Panc1 (cell line): Measurements from ENCODE around the gene CHSY3.

Experiments
- CTCF ChIP-seq: fragments of 450-650 bp; IDR thresholded peaks from 2 replicates; pipeline ENCODE4 v1.5.1; 2017; ENCODE audit warnings: mild to moderate bottlenecking
- POLR2AphosphoS5 ChIP-seq: IDR thresholded peaks from 2 replicates; pipeline ENCODE4 v1.6.1; 2012; ENCODE audit warnings: mild to moderate bottlenecking, low read depth, low read length, moderate library complexity
- REST ChIP-seq, 2 experiments: IDR thresholded peaks; 2 replicates each; pipeline ENCODE4 v1.6.1; 2011 to 2012; ENCODE audit warnings: low read depth in 2 of 2, control low read depth in 1 of 2, low read length in 1 of 2, mild to moderate bottlenecking in 1 of 2, moderate library complexity in 1 of 2; ENCODE audit not compliant: insufficient read depth in 1 of 2
- SIN3A ChIP-seq: IDR thresholded peaks from 2 replicates; pipeline ENCODE4 v1.6.1; 2012; ENCODE audit warnings: low read depth, mild to moderate bottlenecking, low read length, moderate library complexity, borderline replicate concordance; ENCODE audit not compliant: insufficient read depth
- TCF7L2 ChIP-seq: IDR thresholded peaks from 2 replicates; pipeline ENCODE4 v1.6.1; 2011; ENCODE audit warnings: mild to moderate bottlenecking, low read depth, low read length, inconsistent platforms

- TF ChIP-seq POLR2AphosphoS5, result no peak
- TF ChIP-seq CTCF, result no peak
- TF ChIP-seq REST (IDR thresholded peaks at IDR 0.05; ENCODE audit: insufficient read depth in 1 of 2, low read depth in 2 of 2, low read length in 1 of 2), result no peak
- no peak for TF ChIP-seq SIN3A
- no peak for TF ChIP-seq TCF7L2
Measured at GRCh38 chr5:130227699-130228098, 323.4 kb downstream of the CHSY3 start.
